Epithelial cell of esophagus (primary cell): Measurements from ENCODE around the gene VWA3B.
A peak's percentile ranks its signal among the peaks of the same experiment; 100 is the strongest.

ENCODE experiments used
- DNase-seq: peaks from one replicate; pipeline ENCODE4 v3.0.0; 2010; ENCODE audit warnings: low read depth
- H3K4me3 ChIP-seq: 2 replicates; pipeline ENCODE4 v1.5.1; 2011; ENCODE audit warnings: mild to moderate bottlenecking, low read length, control low read depth
- TF ChIP-seq, protein P1 (sequence below): IDR thresholded peaks from 2 replicates; pipeline ENCODE4 v1.5.1; 2011; ENCODE audit warnings: low read depth, mild to moderate bottlenecking, low read length, control low read depth, inconsistent platforms; ENCODE audit not compliant: insufficient read depth; ENCODE audit errors: missing control alignments

Gene VWA3B

DNA sequence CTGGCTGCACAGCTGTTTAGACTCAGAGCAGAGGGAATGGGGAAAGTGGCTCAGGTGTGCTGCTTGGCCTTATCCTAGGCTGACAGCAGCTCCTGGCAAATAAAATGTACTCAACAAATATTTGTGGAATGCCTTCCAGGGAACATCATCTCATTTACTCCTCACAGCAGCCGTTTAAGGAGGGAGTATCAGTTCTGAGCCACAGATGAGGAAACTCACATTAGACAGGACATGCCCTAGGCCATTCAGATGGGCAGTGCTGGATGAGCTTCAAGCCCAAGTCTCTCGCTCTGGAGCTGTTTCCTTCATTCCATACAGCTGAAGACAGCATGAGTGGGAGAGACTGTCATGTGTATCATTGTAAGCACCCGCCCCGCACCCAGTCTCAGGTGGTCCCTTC, 129.6 kb downstream of the VWA3B start:
- no peak overlapping the region for H3K4me3 ChIP-seq
- DNase-seq, result peak; percentile 74
- TF ChIP-seq, protein P1, sequence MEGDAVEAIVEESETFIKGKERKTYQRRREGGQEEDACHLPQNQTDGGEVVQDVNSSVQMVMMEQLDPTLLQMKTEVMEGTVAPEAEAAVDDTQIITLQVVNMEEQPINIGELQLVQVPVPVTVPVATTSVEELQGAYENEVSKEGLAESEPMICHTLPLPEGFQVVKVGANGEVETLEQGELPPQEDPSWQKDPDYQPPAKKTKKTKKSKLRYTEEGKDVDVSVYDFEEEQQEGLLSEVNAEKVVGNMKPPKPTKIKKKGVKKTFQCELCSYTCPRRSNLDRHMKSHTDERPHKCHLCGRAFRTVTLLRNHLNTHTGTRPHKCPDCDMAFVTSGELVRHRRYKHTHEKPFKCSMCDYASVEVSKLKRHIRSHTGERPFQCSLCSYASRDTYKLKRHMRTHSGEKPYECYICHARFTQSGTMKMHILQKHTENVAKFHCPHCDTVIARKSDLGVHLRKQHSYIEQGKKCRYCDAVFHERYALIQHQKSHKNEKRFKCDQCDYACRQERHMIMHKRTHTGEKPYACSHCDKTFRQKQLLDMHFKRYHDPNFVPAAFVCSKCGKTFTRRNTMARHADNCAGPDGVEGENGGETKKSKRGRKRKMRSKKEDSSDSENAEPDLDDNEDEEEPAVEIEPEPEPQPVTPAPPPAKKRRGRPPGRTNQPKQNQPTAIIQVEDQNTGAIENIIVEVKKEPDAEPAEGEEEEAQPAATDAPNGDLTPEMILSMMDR, result no peak

DNA sequence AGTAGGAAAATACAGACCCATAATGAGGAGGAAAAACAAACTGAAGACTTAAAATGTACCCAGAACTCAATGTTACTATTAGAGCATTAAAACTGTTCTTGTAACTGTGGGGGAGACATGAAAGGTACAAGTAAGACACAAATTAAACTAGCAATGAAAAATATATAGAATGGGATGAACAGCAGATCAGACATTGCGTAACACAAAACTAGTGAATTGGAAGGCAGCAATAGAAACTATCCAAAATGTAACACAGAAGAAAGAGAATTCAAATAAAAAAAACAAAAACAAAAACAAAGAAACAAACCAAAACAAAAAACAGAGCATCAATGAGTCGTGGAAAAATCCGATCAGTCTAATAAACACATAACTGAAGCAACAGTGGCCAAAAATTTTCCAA, 132.2 kb downstream of the VWA3B start:
- DNase-seq, result no peak
- TF ChIP-seq, protein P1, result no peak
- H3K4me3 ChIP-seq, result no peak overlapping the region

DNA sequence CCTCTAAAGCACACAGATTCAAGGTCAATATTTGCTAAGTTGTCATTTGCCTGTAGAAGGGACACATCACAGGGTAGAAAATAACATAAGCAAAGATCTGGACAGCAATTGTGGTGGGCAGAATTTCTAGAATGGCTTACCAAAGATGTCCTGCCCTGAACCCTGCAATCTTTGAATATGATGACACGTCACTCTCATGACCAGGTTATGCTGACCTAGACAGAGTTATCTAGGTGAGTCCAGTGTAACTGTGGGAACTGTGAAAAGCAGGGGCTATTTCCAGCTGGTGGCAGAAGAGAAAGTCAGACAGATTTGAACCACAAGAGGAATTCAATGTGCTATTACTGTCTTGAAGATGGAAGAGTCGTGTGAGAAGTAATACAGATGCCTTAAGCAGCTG, 147.0 kb downstream of the VWA3B start:
- H3K4me3 ChIP-seq, result no peak overlapping the region
- TF ChIP-seq, protein P1, result no peak
- no peak for DNase-seq

DNA sequence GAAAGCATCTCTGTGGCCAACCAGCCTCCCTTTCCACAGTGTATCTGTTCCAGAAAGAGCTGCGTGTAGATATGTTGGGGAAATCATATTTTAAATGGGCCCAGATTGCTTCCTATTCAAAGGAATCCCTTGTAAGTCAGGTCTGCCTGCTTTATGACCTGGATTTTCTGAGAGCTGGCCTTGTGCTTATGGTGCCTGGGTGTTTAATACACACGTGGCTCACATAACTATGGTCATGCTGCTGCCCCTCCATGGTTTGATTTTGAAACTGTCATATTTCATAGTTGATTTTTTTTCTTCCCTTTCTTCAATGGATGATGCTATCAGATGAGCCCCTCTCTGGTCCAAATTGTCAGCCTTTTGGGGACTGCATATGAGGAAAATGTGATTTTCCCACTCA, 147.8 kb downstream of the VWA3B start:
- TF ChIP-seq, protein P1, result no peak
- no peak for DNase-seq
- H3K4me3 ChIP-seq, result no peak overlapping the region

DNA sequence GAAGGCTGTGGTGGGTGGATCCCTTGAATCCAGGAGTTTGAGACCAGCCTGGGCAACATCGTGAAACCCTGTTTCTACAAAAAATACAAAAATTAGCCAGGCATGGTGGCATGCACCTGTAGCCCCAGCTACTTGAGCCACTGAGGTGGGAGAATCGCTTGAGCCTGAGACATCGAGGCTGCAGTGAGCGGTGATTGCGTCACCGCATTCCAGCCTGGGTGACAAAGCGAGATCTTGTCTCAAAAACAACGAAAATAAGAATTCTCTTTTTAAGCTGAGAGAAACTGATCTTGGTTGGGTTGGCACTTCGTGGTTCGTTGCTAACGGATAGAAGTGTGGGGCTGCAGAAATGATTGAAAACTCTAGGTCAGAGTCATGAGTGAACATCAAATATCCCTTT, 150.0 kb downstream of the VWA3B start:
- TF ChIP-seq, protein P1, result no peak
- no peak for DNase-seq
- no peak overlapping the region for H3K4me3 ChIP-seq

DNA sequence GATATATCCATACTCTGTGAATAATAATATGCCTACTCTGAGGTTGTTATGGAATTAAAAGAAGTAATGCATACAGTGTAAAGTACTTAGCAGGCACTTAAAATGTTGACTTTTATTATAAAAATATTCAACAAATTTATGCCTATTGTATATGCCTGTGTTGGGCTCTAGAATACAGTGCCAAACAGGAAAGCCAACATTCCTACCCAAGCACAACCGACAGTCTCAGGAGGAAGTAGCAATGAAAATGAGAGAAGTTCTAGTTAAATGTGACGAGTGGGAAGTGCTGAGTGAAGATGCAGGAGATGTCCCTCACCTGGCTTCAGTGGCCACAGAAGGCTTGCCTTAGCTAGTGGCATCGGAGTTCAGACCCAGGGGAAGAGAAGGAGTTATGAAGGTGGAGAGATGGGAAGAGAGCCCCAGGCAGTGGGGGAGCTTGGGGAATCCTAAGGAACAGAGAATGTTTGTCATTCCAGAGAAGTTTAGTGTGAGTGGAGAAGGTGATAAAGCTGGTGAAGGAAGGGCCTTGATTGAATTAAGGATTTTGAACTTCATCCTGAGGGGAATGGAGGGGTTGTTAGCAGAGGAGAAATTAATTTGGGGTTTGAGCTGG, 153.9 kb downstream of the VWA3B start:
- H3K4me3 ChIP-seq, result no peak overlapping the region
- TF ChIP-seq, protein P1, result no peak
- peak; percentile 23 for DNase-seq

DNA sequence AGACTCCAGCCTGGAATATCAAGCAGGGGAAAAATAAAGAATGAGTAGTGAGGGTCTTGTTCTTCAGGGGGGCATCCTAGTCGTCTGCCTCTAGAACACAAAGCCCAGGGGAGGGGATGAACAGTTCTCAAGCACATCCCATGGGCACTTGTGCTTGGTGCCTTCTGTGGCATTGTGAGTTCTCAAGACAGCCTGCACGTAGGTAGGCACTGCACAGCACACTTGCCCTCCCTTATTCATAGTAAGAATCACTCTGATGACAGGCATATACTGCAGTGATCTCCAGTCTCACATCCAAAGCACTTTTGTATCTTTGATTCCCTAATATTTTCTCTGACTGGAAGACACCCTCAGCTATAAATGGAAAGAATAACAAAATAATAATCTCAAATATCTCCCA, 154.6 kb downstream of the VWA3B start:
- TF ChIP-seq, protein P1, result no peak
- no peak for DNase-seq
- no peak overlapping the region for H3K4me3 ChIP-seq
